Neuronal stem cell (in vitro differentiated cells): ENCODE results near the gene COL6A3.

Source experiments
- DNase-seq: peaks from one replicate; pipeline ENCODE4 v3.0.0-alpha.2; 2013; ENCODE audit warnings: low spot score
- H2AFZ ChIP-seq: one replicate; pipeline ENCODE4 v1.6.1; 2013; ENCODE audit warnings: mild to moderate bottlenecking, low read length, inconsistent platforms
- H2AK5ac ChIP-seq: 2 replicates; pipeline ENCODE4 v1.6.1; 2013; ENCODE audit warnings: low read depth, mild to moderate bottlenecking, inconsistent platforms, low read length, moderate library complexity, mixed read lengths
- H2BK120ac ChIP-seq: 2 replicates; pipeline ENCODE4 v1.6.1; 2013; ENCODE audit warnings: low read depth, mild to moderate bottlenecking, inconsistent platforms, low read length, moderate library complexity, mixed read lengths
- H2BK12ac ChIP-seq: one replicate; pipeline ENCODE4 v1.6.1; 2013; ENCODE audit warnings: low read length, inconsistent platforms
- H2BK15ac ChIP-seq: 2 replicates; pipeline ENCODE4 v1.6.1; 2013; ENCODE audit warnings: mild to moderate bottlenecking, low read length, inconsistent platforms, mixed read lengths
- H2BK5ac ChIP-seq: one replicate; pipeline ENCODE4 v1.6.1; 2013; ENCODE audit warnings: inconsistent platforms, mild to moderate bottlenecking, low read length, moderate library complexity
- H3K14ac ChIP-seq: one replicate; pipeline ENCODE4 v1.6.1; 2013; ENCODE audit warnings: low read length, inconsistent platforms
- H3K18ac ChIP-seq: 2 replicates; pipeline ENCODE4 v1.6.1; 2013; ENCODE audit warnings: low read length, inconsistent platforms
- H3K23ac ChIP-seq: 2 replicates; pipeline ENCODE4 v1.6.1; 2013; ENCODE audit warnings: low read depth, mild to moderate bottlenecking, mixed read lengths, low read length, inconsistent platforms; ENCODE audit not compliant: poor library complexity
- H3K27ac ChIP-seq: replicated peaks from 3 replicates; pipeline ENCODE4 v1.5.1; 2013; ENCODE audit warnings: low read length, inconsistent platforms
- H3K27me3 ChIP-seq, 3 experiments: 2 replicates each; pipeline ENCODE4 v1.6.1; 2013; ENCODE audit warnings: low read length in 3 of 3, mild to moderate bottlenecking in 2 of 3, inconsistent platforms in 1 of 3, low read depth in 1 of 3, mixed read lengths in 1 of 3, moderate library complexity in 1 of 3; ENCODE audit not compliant: control insufficient read depth in 3 of 3, insufficient read depth in 3 of 3
- H3K36me3 ChIP-seq, 2 donors: replicated peaks in 1 of 2; 2 replicates each; pipeline ENCODE4 v1.6.1; 2013; ENCODE audit warnings: low read length in 2 of 2; ENCODE audit not compliant: control insufficient read depth in 2 of 2, insufficient read depth in 2 of 2
- H3K4ac ChIP-seq: 2 replicates; pipeline ENCODE4 v1.6.1; 2013; ENCODE audit warnings: inconsistent platforms, mild to moderate bottlenecking, low read length, moderate library complexity
- H3K4me1 ChIP-seq, 2 donors: 1 replicate in 1 of 2; 2 replicates in 1 of 2; pipeline ENCODE4 v1.6.1; 2013; ENCODE audit warnings: low read length in 2 of 2, low read depth in 1 of 2; ENCODE audit not compliant: control insufficient read depth in 2 of 2, insufficient read depth in 1 of 2
- H3K4me2 ChIP-seq: one replicate; pipeline ENCODE4 v1.6.1; 2013; ENCODE audit warnings: mild to moderate bottlenecking, low read length, inconsistent platforms; ENCODE audit not compliant: insufficient read depth, poor library complexity, severe bottlenecking
- H3K4me3 ChIP-seq, 2 donors: 2 replicates each; pipeline ENCODE4 v1.5.1; 2013; ENCODE audit warnings: low read length in 2 of 2, mild to moderate bottlenecking in 2 of 2, inconsistent platforms in 1 of 2, moderate library complexity in 1 of 2
- H3K79me1 ChIP-seq: one replicate; pipeline ENCODE4 v1.6.1; 2013; ENCODE audit warnings: low read depth, mild to moderate bottlenecking, inconsistent platforms, low read length, moderate library complexity
- H3K9ac ChIP-seq: one replicate; pipeline ENCODE4 v1.6.1; 2013; ENCODE audit warnings: mild to moderate bottlenecking, low read depth, low read length, inconsistent platforms; ENCODE audit not compliant: poor library complexity
- H3K9me3 ChIP-seq, 2 donors: replicated peaks in 1 of 2; 2 replicates each; pipeline versions ENCODE3 to v1.6.1; 2013; ENCODE audit warnings: low read length in 2 of 2, mild to moderate bottlenecking in 2 of 2, inconsistent platforms in 1 of 2, low read depth in 1 of 2, mixed read lengths in 1 of 2, moderate library complexity in 1 of 2; ENCODE audit not compliant: control insufficient read depth in 2 of 2, insufficient read depth in 1 of 2
- H4K8ac ChIP-seq: one replicate; pipeline ENCODE4 v1.6.1; 2013; ENCODE audit warnings: low read depth, mild to moderate bottlenecking, inconsistent platforms, low read length, moderate library complexity
- H4K91ac ChIP-seq: one replicate; pipeline ENCODE4 v1.6.1; 2013; ENCODE audit warnings: low read length, low read depth, mild to moderate bottlenecking, inconsistent platforms; ENCODE audit not compliant: poor library complexity
- whole genome bisulfite sequencing, 2 donors: extraction: QIAGEN DNeasy Blood & Tissue Kit; methylation state at CpG; one replicate each; pipeline ENCODE4 v1.1.7; 2013; ENCODE audit warnings: missing lambda C conversion rate in 2 of 2, mixed read lengths in 1 of 2; ENCODE audit not compliant: insufficient read length in 2 of 2, insufficient replicate concordance in 1 of 2; ENCODE audit errors: extremely low coverage in 2 of 2; 5-methylcytosine and 5-hydroxymethylcytosine counted together

The COL6A3 gene

DNA sequence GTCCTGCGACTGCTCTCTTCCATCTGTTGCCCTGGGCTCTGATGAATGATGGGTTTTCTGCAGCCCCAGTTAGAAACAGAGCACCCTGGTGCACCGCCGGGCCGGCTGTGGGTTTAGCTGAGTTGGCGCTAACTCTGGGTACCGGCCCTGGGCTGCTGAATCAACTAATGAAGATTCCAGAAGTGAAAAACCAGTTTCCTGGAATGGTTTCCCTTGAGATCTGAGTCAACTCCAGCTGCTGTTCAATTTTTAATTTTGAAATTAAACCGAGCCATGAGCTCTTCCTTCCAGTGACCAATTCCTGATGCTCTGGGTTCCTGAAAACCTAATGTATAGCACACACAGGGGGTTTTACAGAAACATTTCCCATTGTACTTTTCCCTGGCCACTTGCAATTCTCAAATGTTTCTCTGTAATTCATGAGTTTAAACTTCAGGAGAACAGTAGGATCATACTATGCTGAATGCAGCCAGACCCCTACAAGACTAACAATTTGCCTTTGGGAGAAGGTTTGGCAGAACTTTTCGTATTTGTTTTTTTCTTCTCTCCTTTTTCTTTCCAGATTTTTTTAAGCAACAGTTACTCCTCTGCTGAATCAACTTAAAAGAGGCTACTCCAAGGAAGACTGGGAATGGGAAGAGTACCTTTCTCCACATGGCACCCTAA lies 5.5 kb downstream of the COL6A3 start:
- Histone ChIP-seq H4K8ac (no peak overlapping the region), H2BK15ac (no peak overlapping the region), H3K18ac (no peak overlapping the region), H2AFZ (no peak overlapping the region), H3K4me2 (no peak overlapping the region), H2BK120ac (no peak overlapping the region), H3K27ac (no peak overlapping the region), H3K9me3 (no peaks in the 10 kb centered on the region), H3K4me1 (no peaks in the 10 kb centered on the region), H4K91ac (no peak overlapping the region), H2AK5ac (no peak overlapping the region), H3K4ac (no peak overlapping the region), H3K36me3 (no peaks in the 10 kb centered on the region), H3K27me3 (peaks cover 0 to 27% (median 0%) of the 10 kb centered on the region in 3 experiments), H2BK5ac (no peak overlapping the region), H3K4me3 (no peak overlapping the region), H3K14ac (no peak overlapping the region), H3K23ac (no peak overlapping the region), H3K79me1 (no peaks in the 10 kb centered on the region), H2BK12ac (no peak overlapping the region), H3K9ac (no peak overlapping the region)
- DNase-seq, result no peak
- no CpG with 5 or more reads among the region's 8 CpGs for WGBS, 2 donors

DNA sequence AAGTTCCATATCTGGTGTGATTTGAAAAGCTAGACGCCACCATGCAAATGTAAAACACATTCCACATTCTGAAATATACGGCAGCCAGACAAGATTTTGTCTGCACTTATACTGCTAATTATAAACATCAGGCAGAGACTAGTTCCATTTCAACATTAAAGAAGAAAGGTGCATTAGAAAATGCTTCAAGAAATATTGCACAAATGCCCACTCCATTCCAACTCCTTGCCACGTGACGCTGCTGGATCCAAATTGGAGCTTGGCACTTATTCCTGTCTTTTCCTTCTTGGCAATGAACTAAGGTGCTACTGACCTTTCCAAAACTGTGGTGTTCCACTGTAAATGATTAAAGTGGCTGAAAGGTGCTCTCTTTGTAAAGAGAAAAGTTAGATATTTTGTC lies 6.3 kb downstream of the COL6A3 start:
- Histone ChIP-seq H2BK120ac (no peak overlapping the region), H4K8ac (no peak overlapping the region), H2AK5ac (no peak overlapping the region), H2AFZ (no peak overlapping the region), H3K4ac (no peak overlapping the region), H3K4me3 (no peak overlapping the region), H3K4me2 (no peak overlapping the region), H3K18ac (no peak overlapping the region), H2BK5ac (no peak overlapping the region), H3K23ac (no peak overlapping the region), H2BK15ac (no peak overlapping the region), H3K27ac (no peak overlapping the region), H3K9ac (no peak overlapping the region), H2BK12ac (no peak overlapping the region), H3K79me1 (no peaks in the 10 kb centered on the region), H3K4me1 (no peaks in the 10 kb centered on the region), H4K91ac (no peak overlapping the region), H3K36me3 (no peaks in the 10 kb centered on the region), H3K14ac (no peak overlapping the region), H3K27me3 (peaks cover 0 to 22% (median 0%) of the 10 kb centered on the region in 3 experiments), H3K9me3 (no peaks in the 10 kb centered on the region)
- DNase-seq, result no peak
- WGBS, 2 donors, result no CpG with 5 or more reads among the region's 4 CpGs

DNA sequence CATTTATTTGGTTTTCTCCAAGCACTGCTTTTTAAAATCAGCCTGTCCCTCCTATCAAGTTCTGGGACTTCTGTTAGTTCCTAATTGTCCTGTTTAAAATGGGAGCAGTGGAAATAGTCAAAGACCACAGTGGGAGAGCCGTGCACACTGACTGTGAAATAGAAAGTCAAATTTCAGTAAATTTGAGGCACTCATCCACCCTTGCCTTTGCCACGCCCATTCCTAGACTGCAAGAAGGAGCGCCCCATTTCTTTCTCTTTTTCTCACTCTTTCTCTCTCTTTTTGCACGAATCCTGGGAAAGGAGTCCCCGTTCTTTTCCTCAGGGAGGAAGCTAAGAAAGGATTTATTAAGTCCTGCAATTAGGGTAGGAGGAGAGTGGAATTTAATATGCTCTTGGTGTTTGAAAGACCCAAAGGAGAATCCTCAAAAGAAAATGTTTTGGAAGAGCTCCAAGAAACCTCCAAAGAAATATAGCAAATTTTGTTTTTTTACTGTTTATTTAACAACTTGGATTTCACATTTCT lies 7.5 kb downstream of the COL6A3 start:
- Histone ChIP-seq H3K9ac (no peak overlapping the region), H2AK5ac (no peak overlapping the region), H3K36me3 (no peaks in the 10 kb centered on the region), H3K4me3 (no peak overlapping the region), H2BK15ac (no peak overlapping the region), H3K79me1 (no peaks in the 10 kb centered on the region), H3K4ac (no peak overlapping the region), H3K4me2 (no peak overlapping the region), H2BK120ac (no peak overlapping the region), H2BK5ac (no peak overlapping the region), H3K18ac (no peak overlapping the region), H3K9me3 (no peaks in the 10 kb centered on the region), H3K4me1 (no peaks in the 10 kb centered on the region), H3K14ac (no peak overlapping the region), H2AFZ (no peak overlapping the region), H3K27ac (no peak overlapping the region), H2BK12ac (no peak overlapping the region), H4K91ac (no peak overlapping the region), H3K27me3 (peaks cover 0 to 20% (median 0%) of the 10 kb centered on the region in 3 experiments), H3K23ac (no peak overlapping the region), H4K8ac (no peak overlapping the region)
- WGBS, 2 donors, result no CpG with 5 or more reads among the region's 5 CpGs
- no peak for DNase-seq

DNA sequence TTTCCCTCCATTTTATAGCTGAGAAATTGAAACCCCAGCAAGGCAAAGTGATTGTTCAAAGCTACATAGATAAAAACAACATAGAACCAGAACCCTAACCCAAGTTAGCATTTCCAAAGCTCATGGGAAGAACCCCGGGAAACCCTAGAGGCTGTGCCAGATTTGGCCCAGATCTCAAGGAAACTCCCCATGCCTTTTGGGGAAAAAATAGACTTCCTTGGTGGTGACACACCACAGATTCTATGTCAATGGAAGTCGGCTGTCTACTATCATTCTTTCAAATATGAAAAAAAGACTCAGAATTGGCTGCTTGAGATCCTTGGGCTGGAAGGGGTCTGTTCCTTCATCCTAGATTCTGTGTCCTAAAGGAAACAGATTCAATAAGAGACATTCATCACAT lies 8.4 kb downstream of the COL6A3 start:
- no peak for DNase-seq
- Histone ChIP-seq H3K14ac (no peak overlapping the region), H4K8ac (no peak overlapping the region), H3K27me3 (peaks cover 0 to 14% (median 0%) of the 10 kb centered on the region in 3 experiments), H3K4me1 (no peaks in the 10 kb centered on the region), H3K27ac (no peak overlapping the region), H2BK15ac (no peak overlapping the region), H3K23ac (no peak overlapping the region), H2AK5ac (no peak overlapping the region), H3K9ac (no peak overlapping the region), H3K36me3 (no peaks in the 10 kb centered on the region), H3K4ac (no peak overlapping the region), H2AFZ (no peak overlapping the region), H4K91ac (no peak overlapping the region), H2BK5ac (no peak overlapping the region), H3K18ac (no peak overlapping the region), H2BK120ac (no peak overlapping the region), H3K4me2 (no peak overlapping the region), H2BK12ac (no peak overlapping the region), H3K79me1 (no peaks in the 10 kb centered on the region), H3K4me3 (no peak overlapping the region), H3K9me3 (no peaks in the 10 kb centered on the region)
- no CpG with 5 or more reads among the region's 2 CpGs for WGBS, 2 donors
